ENCODE data around the gene EXOSC10. TPM values are rescaled to one million over a fixed set of nuclear protein-coding genes. Genes with fewer than 3 reads are reported as not detected.

EXOSC10 gene
- total and polyA plus RNA-seq, 2 of the 13 experiments (the other 11 are each of a cell fraction or from before 2014, with no cell fraction given): 48.4 to 67.6 TPM

- TF ChIP-seq TFDP1 (CRISPR knock-in tag; IDR thresholded peaks at IDR 0.05; ENCODE audit: borderline replicate concordance): 0 out of 2 replicates have a peak, but pooled peaks have one; percentile 24
- TF ChIP-seq ZNF232 (CRISPR knock-in tag; IDR thresholded peaks at IDR 0.05; ENCODE audit: borderline replicate concordance): no peak; the same call in 1 of the 2 replicates
- TF ChIP-seq RBM22 (optimal IDR thresholded peaks at IDR 0.05; ENCODE audit: low read length): peak; percentile 78
- no peak for TF ChIP-seq MYNN (CRISPR knock-in tag; IDR thresholded peaks at IDR 0.05; ENCODE audit: low read depth)
- TF ChIP-seq ZNF644 (CRISPR knock-in tag; IDR thresholded peaks at IDR 0.05; ENCODE audit: low read depth): no peak
- no peak for TF ChIP-seq ZBTB7B (CRISPR knock-in tag; IDR thresholded peaks at IDR 0.05)
- no peak; the same call in none of the 2 replicates for TF ChIP-seq POLR2G (IDR thresholded peaks at IDR 0.05; ENCODE audit: low read depth, low read length)
- no peak for TF ChIP-seq REL (CRISPR knock-in tag; conservative IDR thresholded peaks at IDR 0.05)
- TF ChIP-seq ZSCAN9 (CRISPR knock-in tag; IDR thresholded peaks at IDR 0.05; ENCODE audit: borderline replicate concordance): no peak
- TF ChIP-seq SIN3B (IDR thresholded peaks at IDR 0.05; ENCODE audit: low read length): no peak
- TF ChIP-seq PCBP1 (IDR thresholded peaks at IDR 0.05; ENCODE audit: borderline replicate concordance, low read depth, low read length): no peak
- TF ChIP-seq ZNF770 (CRISPR knock-in tag; IDR thresholded peaks at IDR 0.05): no peak
- TF ChIP-seq MAX (IDR thresholded peaks at IDR 0.05): 0 out of 2 replicates have a peak, but pooled peaks have one; percentile 41
- no peak for TF ChIP-seq ZNF503 (CRISPR knock-in tag; IDR thresholded peaks at IDR 0.05)
- TF ChIP-seq ZIK1 (CRISPR knock-in tag; IDR thresholded peaks at IDR 0.05; ENCODE audit: borderline replicate concordance, low read depth): no peak
- TF ChIP-seq PHB2 (IDR thresholded peaks at IDR 0.05; ENCODE audit: partially characterized antibody): no peak
- TF ChIP-seq NBN (conservative IDR thresholded peaks at IDR 0.05): no peak
- TF ChIP-seq ZBTB21 (CRISPR knock-in tag; IDR thresholded peaks at IDR 0.05): no peak
- TF ChIP-seq ZNF761 (CRISPR knock-in tag; conservative IDR thresholded peaks at IDR 0.05): no peak
- no peak for TF ChIP-seq JUN (CRISPR knock-in tag; IDR thresholded peaks at IDR 0.05)
- TF ChIP-seq FOXA1 (IDR thresholded peaks at IDR 0.05): no peak
- no peak for TF ChIP-seq FOXA1 (CRISPR knock-in tag; IDR thresholded peaks at IDR 0.05)
- TF ChIP-seq HMGA1 (CRISPR knock-in tag; conservative IDR thresholded peaks at IDR 0.05): no peak
- TF ChIP-seq GPBP1L1 (CRISPR knock-in tag; IDR thresholded peaks at IDR 0.05): no peak
Observed at GRCh38 chr1:11052839-11053757, 46.6 kb downstream of the EXOSC10 start (continued).

Data from HepG2 (cell line).